NOMO-1 treated with dmso at 0.1 percent for 144 hours (cell line): ENCODE measurements around the gene CAMKK2.
"Not testable (repeated sequence)": the region's sequence is repeated elsewhere in the genome, so short reads cannot be mapped to it uniquely, and the experiment has no call there.

ENCODE experiments used
- DNase-seq: peaks from one replicate; lab custom pipeline; 2025; ENCODE audit not compliant: unreplicated experiment; lab: John Stamatoyannopoulos, UW

The CAMKK2 gene

GRCh38 chr12:121299662-121300061 lies 3.2 kb upstream of the CAMKK2 start:
- no peak for DNase-seq

DNA sequence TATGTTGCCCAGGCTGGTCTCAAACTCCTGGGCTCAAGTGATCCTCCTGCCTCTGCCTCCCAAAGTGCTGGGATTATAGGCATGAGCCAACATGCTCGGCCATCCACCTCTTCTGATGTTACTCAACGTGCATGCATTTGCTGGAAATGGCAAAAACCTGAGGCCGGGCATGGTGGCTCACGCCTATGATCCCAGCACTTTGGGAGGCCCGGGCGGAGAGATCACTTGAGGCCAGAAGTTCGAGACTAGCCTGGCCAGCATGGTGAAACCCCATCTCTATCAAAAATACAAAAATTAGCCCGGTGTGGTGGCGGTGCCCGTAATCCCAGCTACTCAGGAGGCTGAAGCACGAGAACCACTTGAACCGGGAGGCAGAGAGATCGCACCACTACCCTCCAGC lies 1.9 kb upstream of the CAMKK2 start:
- not testable (repeated sequence) for DNase-seq

DNA sequence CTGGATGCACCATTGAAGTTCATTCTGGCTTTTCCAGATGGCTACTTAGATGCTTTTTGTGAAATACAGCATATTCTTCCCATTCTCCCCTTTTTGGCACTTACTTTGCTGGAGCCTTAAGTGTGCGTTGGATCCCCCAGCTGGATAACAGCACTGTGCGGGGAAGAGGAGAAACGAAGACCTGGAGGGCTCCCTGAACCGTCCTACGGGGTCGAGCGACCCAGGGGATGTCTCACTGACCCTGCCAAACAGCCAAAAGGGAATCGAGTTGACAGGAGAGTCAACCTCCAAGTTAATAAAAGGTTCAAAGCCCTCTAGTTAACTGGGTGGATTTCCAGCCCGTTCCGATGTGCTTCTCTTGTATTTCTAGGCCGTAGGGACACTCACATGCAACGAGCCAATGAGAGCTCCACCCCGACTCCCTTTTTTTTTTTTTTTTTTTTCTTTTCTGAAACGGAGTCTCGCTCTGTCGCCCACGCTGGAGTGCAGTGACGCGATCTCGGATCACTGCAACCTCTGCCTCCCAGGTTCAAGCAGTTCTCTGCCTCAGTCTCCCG lies 1.0 kb upstream of the CAMKK2 start:
- DNase-seq = no peak

GRCh38 chr12:121295746-121296617 lies 527 bp downstream of the CAMKK2 start:
- no peak for DNase-seq

- no peak for DNase-seq
Measured at GRCh38 chr12:121295116-121295745, 1.3 kb downstream of the CAMKK2 start.

DNA sequence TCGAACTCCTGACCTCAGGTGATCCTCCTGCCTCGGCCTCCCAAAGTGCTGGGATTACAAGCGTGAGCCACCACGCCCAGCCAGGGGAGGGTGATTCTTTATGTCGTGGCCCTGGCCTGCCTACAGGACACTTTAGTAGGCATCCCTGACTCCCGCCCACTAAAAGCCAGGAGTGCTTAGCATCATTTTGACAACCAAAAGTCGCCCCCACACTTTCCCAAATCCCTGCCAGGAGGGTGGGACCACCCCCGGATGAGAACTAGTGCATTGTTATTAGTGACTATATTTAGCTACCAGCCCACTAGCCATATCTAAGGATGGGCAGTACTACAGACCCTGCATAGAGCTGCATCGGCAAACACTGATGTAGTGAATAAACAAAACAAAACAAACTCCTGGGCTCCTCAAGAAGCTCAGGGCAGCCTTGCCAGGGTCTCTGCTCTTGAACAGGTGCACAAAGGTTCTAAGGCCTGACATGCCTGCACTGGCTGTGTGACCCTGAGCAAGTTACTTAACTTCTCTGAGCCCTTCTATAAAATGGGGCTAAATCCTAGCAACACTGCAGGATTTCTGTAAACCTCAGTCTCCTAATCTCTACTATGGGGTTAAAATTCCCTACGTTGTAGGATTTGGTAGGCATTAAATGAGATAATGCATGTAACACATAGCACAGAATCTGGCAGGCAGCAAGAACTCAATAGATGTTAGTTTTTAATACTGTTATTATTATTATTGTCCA lies 2.2 kb downstream of the CAMKK2 start:
- DNase-seq = no peak

DNA sequence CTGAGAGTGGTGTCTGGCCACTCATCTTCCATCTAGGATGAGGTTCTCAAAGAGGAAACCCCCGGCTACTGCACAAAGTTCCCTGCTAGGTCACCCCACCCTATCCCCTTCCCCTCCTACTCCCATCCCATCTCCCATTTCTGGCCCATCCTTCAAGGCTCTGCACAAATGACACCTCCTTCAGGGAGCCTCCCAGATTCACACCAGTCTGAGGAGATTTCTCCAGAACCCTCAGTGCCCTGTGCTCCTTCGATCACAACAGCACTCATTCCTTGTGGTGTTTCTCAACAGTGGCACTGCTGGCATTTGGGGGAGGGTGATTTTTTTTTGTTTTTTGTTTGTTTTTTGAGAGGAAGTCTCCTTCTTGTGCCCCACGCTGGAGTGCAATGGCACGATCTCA lies 2.9 kb downstream of the CAMKK2 start:
- no peak for DNase-seq

- no peak for DNase-seq
Measured at GRCh38 chr12:121290410-121290809, 6.1 kb downstream of the CAMKK2 start.

DNA sequence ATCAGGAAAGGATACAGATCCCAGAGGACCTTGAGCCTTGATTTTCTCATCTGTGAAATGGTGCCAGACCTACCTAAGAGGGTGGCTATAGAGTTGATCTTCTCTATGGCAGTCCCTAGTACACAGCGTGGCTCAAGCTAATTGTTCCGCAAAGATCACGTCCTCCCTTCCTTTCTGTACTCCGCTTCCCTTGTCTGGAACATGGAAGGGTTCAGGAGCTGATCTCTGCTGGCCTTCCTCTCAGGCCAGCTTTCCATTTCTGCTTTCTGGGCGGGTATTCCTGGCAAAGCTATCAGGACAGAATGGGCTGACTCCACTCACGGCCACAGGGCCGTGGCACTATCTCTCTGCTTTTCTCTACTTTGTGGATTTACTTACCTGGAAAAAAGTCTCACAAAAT lies 6.5 kb downstream of the CAMKK2 start:
- no peak for DNase-seq

- no peak for DNase-seq
Measured at GRCh38 chr12:121288986-121289385, 7.5 kb downstream of the CAMKK2 start.

DNA sequence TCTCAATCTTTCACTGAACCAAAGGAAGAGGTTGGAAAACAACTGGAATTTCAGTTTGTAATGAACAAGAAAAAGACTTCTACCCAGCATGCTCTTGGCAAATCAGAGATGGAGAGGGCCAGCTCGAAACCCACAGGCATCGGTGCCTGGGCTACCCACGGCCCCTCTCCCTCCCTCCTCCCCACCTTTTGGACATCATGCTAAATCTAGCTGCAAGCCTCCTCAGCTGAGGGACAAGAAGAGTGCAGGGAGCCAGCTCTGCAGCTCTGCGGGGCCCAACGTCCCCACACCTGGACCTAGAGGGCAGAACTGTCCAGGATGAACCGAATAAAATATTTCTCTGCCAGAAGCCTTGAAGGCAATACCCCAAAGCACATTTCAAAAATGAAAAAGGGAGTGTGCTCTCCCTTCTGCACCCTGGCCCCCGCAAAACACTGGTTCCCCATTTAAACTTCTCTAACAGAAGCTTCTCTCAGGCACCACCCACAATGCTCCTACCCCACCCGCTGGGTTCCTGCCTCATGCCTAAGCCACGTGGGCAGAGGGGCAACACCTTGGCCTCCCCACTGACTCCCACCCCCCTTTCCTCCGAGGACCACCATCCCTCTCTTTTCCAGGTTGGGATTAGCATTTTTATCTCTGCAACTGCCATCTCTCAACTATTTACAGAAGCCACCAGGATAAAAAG lies 8.2 kb downstream of the CAMKK2 start:
- DNase-seq = no peak

GRCh38 chr12:121287267-121287954 lies 9.1 kb downstream of the CAMKK2 start:
- no peak for DNase-seq

DNA sequence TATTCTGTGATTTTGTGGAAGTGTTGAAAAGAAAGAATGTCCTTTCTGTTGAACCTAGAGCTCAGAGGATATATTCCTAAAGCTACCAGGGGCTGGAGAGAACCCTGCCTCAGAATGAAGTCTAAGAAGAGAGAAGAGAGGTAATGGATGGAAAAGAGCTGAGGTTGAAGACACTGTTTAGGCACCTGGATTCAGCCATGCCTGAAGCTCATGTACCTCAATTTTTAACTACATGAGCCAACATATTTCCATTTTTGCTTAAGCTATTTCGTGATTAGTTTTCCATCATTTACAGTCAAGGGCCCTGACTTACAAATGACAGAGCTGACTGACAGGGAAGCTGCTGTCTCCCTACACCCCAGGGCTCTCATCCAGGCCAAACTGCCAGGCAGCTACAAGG lies 10.7 kb downstream of the CAMKK2 start:
- DNase-seq = no peak

GRCh38 chr12:121284551-121285390 lies 11.7 kb downstream of the CAMKK2 start:
- no peak for DNase-seq

- DNase-seq = no peak
Measured at GRCh38 chr12:121283841-121284240, 12.7 kb downstream of the CAMKK2 start.

- DNase-seq = no peak
Measured at GRCh38 chr12:121283388-121283787, 13.1 kb downstream of the CAMKK2 start.

DNA sequence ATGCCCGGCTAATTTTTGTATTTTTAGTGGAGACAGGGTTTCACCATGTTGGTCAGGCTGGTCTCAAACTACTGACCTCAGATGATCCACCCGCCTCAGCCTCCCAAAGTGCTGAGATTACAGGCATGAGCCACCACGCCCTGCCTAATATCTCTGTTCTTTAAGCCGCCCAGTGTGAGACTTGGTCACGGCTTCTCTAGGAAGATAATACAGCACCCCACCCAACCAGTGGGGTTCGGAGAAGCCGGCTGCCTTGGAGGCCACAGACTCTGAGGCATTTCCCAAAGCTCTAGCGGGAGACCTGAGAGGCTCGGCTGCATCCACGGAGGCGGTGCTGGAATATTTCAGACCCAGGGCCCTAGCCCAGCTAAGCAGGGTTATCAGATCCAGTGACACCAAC lies 13.6 kb downstream of the CAMKK2 start:
- DNase-seq = not testable (repeated sequence)

DNA sequence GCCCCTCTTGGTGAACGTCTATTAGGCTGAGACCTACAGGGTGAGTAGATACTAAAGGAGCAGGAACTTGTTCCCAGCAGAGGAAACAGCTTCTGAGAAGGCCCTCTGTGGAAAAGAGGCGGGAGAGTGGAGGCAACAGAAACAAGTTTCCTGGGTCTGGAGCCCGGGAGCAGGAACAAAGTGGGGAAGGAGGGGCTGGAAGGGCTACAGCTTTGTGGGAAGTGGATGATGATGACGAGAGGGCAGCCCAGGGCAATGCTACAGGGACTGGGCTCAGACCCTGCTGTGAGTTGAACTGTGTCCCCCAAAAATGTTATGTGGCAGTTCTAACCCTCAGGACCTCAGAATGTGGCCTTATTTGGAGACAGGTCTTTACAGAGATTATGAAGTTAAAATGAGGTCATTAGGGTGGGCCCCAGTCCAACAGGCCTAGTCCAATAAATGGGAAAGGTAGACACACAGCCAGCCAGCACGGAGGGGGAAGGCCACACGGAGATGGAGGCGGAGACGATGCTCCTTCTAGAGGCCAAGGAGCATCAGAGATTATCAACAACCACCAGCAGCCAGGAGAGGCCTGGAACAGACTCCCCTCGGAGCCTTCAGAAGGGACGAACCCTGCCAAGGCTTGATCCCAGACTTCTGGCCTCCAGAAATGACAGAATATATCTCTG lies 14.3 kb downstream of the CAMKK2 start:
- no peak for DNase-seq

DNA sequence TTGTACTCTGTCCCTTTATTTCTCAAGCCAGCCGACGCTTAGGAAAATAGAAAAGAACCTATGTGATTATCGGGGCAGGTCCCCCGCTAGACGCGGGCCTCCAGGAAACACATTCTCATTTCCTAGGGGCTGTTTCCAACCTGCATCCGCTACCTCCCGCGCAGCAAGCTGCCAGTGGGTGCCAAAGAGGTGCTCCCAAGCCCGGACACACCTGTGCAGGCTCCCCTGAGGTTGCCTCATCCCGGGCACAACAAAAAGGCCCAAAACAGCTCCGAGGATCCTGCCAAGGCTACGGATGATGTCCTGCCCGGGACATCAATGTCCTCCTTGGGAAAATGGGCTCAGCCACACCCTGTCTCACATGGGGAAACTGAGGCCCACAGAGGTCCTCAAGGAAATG lies 15.4 kb downstream of the CAMKK2 start:
- not testable (repeated sequence) for DNase-seq
